HEK293T (cell line): ENCODE results near the gene VAV2.

ENCODE experiments used
- ARNT ChIP-seq: fragments of 450-650 bp; IDR thresholded peaks from 2 replicates; pipeline ENCODE4 v1.6.1; 2017; ENCODE audit warnings: mild to moderate bottlenecking
- BHLHE40 ChIP-seq: fragments of 450-650 bp; IDR thresholded peaks from 2 replicates; pipeline ENCODE4 v1.6.1; 2016; ENCODE audit warnings: mild to moderate bottlenecking, moderate library complexity, borderline replicate concordance
- FOXA1 ChIP-seq: fragments of 450-650 bp; IDR thresholded peaks from 2 replicates; pipeline ENCODE4 v1.6.1; 2016; ENCODE audit warnings: mild to moderate bottlenecking
- FOXK2 ChIP-seq: fragments of 450-650 bp; IDR thresholded peaks from 2 replicates; pipeline ENCODE4 v1.6.1; 2016; ENCODE audit warnings: mild to moderate bottlenecking
- FOXM1 ChIP-seq: fragments of 450-650 bp; IDR thresholded peaks from 2 replicates; pipeline ENCODE4 v1.6.1; 2017; ENCODE audit warnings: mild to moderate bottlenecking, borderline replicate concordance
- HDGF ChIP-seq: fragments of 450-650 bp; IDR thresholded peaks from 2 replicates; pipeline ENCODE4 v1.6.1; 2017; ENCODE audit warnings: antibody characterized with exemption, borderline replicate concordance
- LEF1 ChIP-seq: fragments of 450-650 bp; IDR thresholded peaks from 2 replicates; pipeline ENCODE4 v1.6.1; 2017; ENCODE audit warnings: mild to moderate bottlenecking, borderline replicate concordance
- SUZ12 ChIP-seq: fragments of 450-650 bp; IDR thresholded peaks from 2 replicates; pipeline ENCODE4 v1.6.1; 2016; ENCODE audit warnings: mild to moderate bottlenecking
- TARDBP ChIP-seq: fragments of 450-650 bp; IDR thresholded peaks from 2 replicates; pipeline ENCODE4 v1.6.1; 2016

GRCh38 chr9:134027561-134027960 is 35.4 kb upstream of the VAV2 start:
- TF ChIP-seq HDGF (no peak), FOXM1 (no peak), FOXA1 (no peak), ARNT (no peak), BHLHE40 (no peak), TARDBP (no peak), LEF1 (no peak), FOXK2 (no peak), SUZ12 (no peak)
